Panc1 (cell line): ENCODE results near the gene RASSF8. TPM values are rescaled to one million over a fixed set of nuclear protein-coding genes. Genes with fewer than 3 reads are reported as not detected.

Experiments used
- ATAC-seq: fragments of 200-7000 bp; cut with Tn5 transposase; 2 replicates; pipeline ENCODE4 v1.9.1; 2020; ENCODE audit warnings: mild to moderate bottlenecking, moderate library complexity
- BruUV-seq: library from RNA; stranded (reverse); fragments of 400-500 nt; replicated peaks from 2 replicates; lab custom pipeline; 2021; lab: Mats Ljungman, UMichigan
- CTCF ChIA-PET: fragments of 300-600 bp; sonication (Branson Sonifier 250); formaldehyde crosslinking; loops from one replicate; lab custom pipeline; 2022; ENCODE audit warnings: antibody characterized with exemption; lab: Charles Lee
- POLR2A ChIA-PET: fragments of 300-600 bp; sonication (Branson Sonifier 250); formaldehyde crosslinking; loops from one replicate; lab custom pipeline; 2022; ENCODE audit warnings: antibody characterized with exemption; lab: Charles Lee
- DNase-seq: peaks from one replicate; pipeline ENCODE4 v3.0.0-alpha.2; 2010; ENCODE audit warnings: low read depth, low spot score
- H3K27ac ChIP-seq: 2 replicates; pipeline ENCODE4 v1.5.1; 2011; ENCODE audit warnings: mild to moderate bottlenecking, low read length, inconsistent platforms
- H3K27me3 ChIP-seq: fragments of 200-500 bp; sonication (Bioruptor generic); 2 replicates; pipeline ENCODE4 v1.6.0; 2014; ENCODE audit warnings: low read length, inconsistent platforms; ENCODE audit not compliant: control insufficient read depth, insufficient read depth
- H3K36me3 ChIP-seq: fragments of 200-500 bp; sonication (Bioruptor generic); 2 replicates; pipeline ENCODE4 v1.5.1; 2014; ENCODE audit warnings: inconsistent platforms, mild to moderate bottlenecking, low read length, moderate library complexity; ENCODE audit not compliant: control insufficient read depth, insufficient read depth
- H3K4me1 ChIP-seq: 2 replicates; pipeline ENCODE4 v1.5.1; 2011; ENCODE audit warnings: inconsistent platforms, mild to moderate bottlenecking, low read length, moderate library complexity; ENCODE audit not compliant: control insufficient read depth, insufficient read depth
- H3K4me3 ChIP-seq, 2 experiments: 2 replicates each; pipeline ENCODE4 v1.5.1; 2011 to 2012; ENCODE audit warnings: low read depth in 2 of 2, low read length in 2 of 2, mild to moderate bottlenecking in 2 of 2, inconsistent platforms in 1 of 2, moderate library complexity in 1 of 2
- H3K9me3 ChIP-seq: fragments of 200-500 bp; sonication (Bioruptor generic); 2 replicates; pipeline ENCODE4 v1.5.1; 2014; ENCODE audit warnings: low read depth, mild to moderate bottlenecking, inconsistent platforms, low read length, moderate library complexity; ENCODE audit not compliant: control insufficient read depth, insufficient read depth
- POLR2AphosphoS5 ChIP-seq: IDR thresholded peaks from 2 replicates; pipeline ENCODE4 v1.6.1; 2012; ENCODE audit warnings: mild to moderate bottlenecking, low read depth, low read length, moderate library complexity
- SIN3A ChIP-seq: IDR thresholded peaks from 2 replicates; pipeline ENCODE4 v1.6.1; 2012; ENCODE audit warnings: low read depth, mild to moderate bottlenecking, low read length, moderate library complexity, borderline replicate concordance; ENCODE audit not compliant: insufficient read depth
- TCF7L2 ChIP-seq: IDR thresholded peaks from 2 replicates; pipeline ENCODE4 v1.6.1; 2011; ENCODE audit warnings: mild to moderate bottlenecking, low read depth, low read length, inconsistent platforms
- in situ Hi-C: cut with HindIII; loops from 2 replicates; pipeline ENCODE4 v1.10.0; 2016; ENCODE audit warnings: low sequenced_read_pairs, low pct_unique_long_range_greater_than_20kb
- intact Hi-C: fragments of 100-400 bp; cut with micrococcal nuclease; formaldehyde crosslinking; loops from one replicate; pipeline ENCODE4 v1.10.0; 2022; ENCODE audit not compliant: unreplicated experiment
- total RNA-seq: library from RNA; stranded (reverse); gene quantifications from one replicate; pipeline ENCODE4 v1.2.1, GENCODE V29; 2021; ENCODE audit not compliant: unreplicated experiment
- TF ChIP-seq, protein P1 (sequence below), 2 experiments: IDR thresholded peaks; 2 replicates each; pipeline ENCODE4 v1.6.1; 2011 to 2012; ENCODE audit warnings: low read depth in 2 of 2, control low read depth in 1 of 2, low read length in 1 of 2, mild to moderate bottlenecking in 1 of 2, moderate library complexity in 1 of 2; ENCODE audit not compliant: insufficient read depth in 1 of 2
- TF ChIP-seq, protein P2 (sequence below): fragments of 450-650 bp; IDR thresholded peaks from 2 replicates; pipeline ENCODE4 v1.5.1; 2017; ENCODE audit warnings: mild to moderate bottlenecking

The RASSF8 gene
- total RNA-seq, 1 experiment from 2014 or later = 103 TPM

DNA sequence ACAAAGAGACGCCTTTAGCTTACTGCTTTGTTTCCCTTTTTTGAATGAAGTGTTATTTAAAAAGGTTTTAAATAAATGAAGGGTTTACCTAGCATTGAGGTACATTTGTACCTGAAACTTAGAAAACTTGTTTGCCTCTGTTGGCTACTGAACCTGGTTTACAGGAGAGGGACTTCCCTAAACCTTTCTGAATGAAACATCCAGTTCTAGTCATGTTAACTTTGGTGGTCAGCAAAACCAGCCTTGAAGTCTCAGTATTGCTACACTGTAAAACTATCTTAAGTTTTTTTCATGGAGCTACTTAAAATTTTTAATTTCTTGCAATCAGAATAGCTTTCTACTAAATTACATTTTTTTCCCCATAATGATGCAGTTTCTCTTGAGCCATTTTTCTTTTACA lies 38.2 kb downstream of the RASSF8 start:
- H3K4me1 ChIP-seq = peaks cover 33% of the 10 kb centered on the region
- TF ChIP-seq, protein P1, sequence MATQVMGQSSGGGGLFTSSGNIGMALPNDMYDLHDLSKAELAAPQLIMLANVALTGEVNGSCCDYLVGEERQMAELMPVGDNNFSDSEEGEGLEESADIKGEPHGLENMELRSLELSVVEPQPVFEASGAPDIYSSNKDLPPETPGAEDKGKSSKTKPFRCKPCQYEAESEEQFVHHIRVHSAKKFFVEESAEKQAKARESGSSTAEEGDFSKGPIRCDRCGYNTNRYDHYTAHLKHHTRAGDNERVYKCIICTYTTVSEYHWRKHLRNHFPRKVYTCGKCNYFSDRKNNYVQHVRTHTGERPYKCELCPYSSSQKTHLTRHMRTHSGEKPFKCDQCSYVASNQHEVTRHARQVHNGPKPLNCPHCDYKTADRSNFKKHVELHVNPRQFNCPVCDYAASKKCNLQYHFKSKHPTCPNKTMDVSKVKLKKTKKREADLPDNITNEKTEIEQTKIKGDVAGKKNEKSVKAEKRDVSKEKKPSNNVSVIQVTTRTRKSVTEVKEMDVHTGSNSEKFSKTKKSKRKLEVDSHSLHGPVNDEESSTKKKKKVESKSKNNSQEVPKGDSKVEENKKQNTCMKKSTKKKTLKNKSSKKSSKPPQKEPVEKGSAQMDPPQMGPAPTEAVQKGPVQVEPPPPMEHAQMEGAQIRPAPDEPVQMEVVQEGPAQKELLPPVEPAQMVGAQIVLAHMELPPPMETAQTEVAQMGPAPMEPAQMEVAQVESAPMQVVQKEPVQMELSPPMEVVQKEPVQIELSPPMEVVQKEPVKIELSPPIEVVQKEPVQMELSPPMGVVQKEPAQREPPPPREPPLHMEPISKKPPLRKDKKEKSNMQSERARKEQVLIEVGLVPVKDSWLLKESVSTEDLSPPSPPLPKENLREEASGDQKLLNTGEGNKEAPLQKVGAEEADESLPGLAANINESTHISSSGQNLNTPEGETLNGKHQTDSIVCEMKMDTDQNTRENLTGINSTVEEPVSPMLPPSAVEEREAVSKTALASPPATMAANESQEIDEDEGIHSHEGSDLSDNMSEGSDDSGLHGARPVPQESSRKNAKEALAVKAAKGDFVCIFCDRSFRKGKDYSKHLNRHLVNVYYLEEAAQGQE (IDR thresholded peaks at IDR 0.05; ENCODE audit: insufficient read depth in 1 of 2, low read depth in 2 of 2, low read length in 1 of 2) = no peak
- TF ChIP-seq POLR2AphosphoS5 = no peak
- TF ChIP-seq TCF7L2 = no peak
- TF ChIP-seq SIN3A = no peak
- TF ChIP-seq, protein P2, sequence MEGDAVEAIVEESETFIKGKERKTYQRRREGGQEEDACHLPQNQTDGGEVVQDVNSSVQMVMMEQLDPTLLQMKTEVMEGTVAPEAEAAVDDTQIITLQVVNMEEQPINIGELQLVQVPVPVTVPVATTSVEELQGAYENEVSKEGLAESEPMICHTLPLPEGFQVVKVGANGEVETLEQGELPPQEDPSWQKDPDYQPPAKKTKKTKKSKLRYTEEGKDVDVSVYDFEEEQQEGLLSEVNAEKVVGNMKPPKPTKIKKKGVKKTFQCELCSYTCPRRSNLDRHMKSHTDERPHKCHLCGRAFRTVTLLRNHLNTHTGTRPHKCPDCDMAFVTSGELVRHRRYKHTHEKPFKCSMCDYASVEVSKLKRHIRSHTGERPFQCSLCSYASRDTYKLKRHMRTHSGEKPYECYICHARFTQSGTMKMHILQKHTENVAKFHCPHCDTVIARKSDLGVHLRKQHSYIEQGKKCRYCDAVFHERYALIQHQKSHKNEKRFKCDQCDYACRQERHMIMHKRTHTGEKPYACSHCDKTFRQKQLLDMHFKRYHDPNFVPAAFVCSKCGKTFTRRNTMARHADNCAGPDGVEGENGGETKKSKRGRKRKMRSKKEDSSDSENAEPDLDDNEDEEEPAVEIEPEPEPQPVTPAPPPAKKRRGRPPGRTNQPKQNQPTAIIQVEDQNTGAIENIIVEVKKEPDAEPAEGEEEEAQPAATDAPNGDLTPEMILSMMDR = no peak
- no peak for ATAC-seq

GRCh38 chr12:25997201-25997963 lies 38.9 kb downstream of the RASSF8 start:
- H3K4me1 ChIP-seq = peaks cover 29% of the 10 kb centered on the region
- in situ Hi-C loops = no loop called here
- H3K36me3 ChIP-seq = no peaks in the 10 kb centered on the region
- peak; percentile 72 for ATAC-seq
- intact Hi-C loops = no loop called here
- DNase-seq = peak; percentile 82
- ChIA-PET CTCF (interaction anchor here (0.6 to 0.7 kb wide), 3 partner anchors 17 to 144 kb away, joined by 3 to 9 read pairs (median 7); no protein-coding TSS in a partner anchor), POLR2A (interaction anchor here (0.6 kb wide), 1 partner anchor 208 kb away, joined by 6 read pairs; no protein-coding TSS in a partner anchor)
- no peak overlapping the region for H3K4me3 ChIP-seq
- peak overlapping the region; percentile 67; the same call in 1 of the 2 replicates for H3K27ac ChIP-seq
- TF ChIP-seq TCF7L2 = no peak
- TF ChIP-seq, protein P1 (IDR thresholded peaks at IDR 0.05; ENCODE audit: insufficient read depth in 1 of 2, low read depth in 2 of 2, low read length in 1 of 2) = 0 out of 4 replicates have a peak, but pooled peaks of 1 of the 2 experiments have one; percentile 22
- H3K27me3 ChIP-seq = no peaks in the 10 kb centered on the region
- no peaks in the 10 kb centered on the region for H3K9me3 ChIP-seq
- BruUV-seq = no TSS peak

More for the DNA sequence above, 38.2 kb downstream of the RASSF8 start:
- ChIA-PET CTCF (no interaction called here), POLR2A (no interaction called here)
- no TSS peak for BruUV-seq
- Histone ChIP-seq H3K27me3 (no peaks in the 10 kb centered on the region), H3K27ac (peak overlapping the region; percentile 67; the same call in 1 of the 2 replicates), H3K36me3 (no peaks in the 10 kb centered on the region), H3K9me3 (no peaks in the 10 kb centered on the region), H3K4me3 (no peak overlapping the region)
- in situ Hi-C loops (no loop called here), intact Hi-C loops (no loop called here)
- no peak for DNase-seq
